Rectal smooth muscle tissue (tissue), 1 donor: Measurements from ENCODE around the gene NID1.
A peak's percentile ranks its signal among the peaks of the same experiment; 100 is the strongest.

Source experiments
- H3K27ac ChIP-seq: one replicate; pipeline ENCODE4 v1.7.0; 2013; ENCODE audit warnings: low read depth, low read length, inconsistent platforms
- H3K27me3 ChIP-seq: one replicate; pipeline ENCODE4 v1.7.0; 2013; ENCODE audit warnings: low read length; ENCODE audit not compliant: control insufficient read depth, insufficient read depth
- H3K36me3 ChIP-seq: one replicate; pipeline ENCODE4 v1.7.0; 2013; ENCODE audit warnings: low read length; ENCODE audit not compliant: control insufficient read depth, insufficient read depth
- H3K4me1 ChIP-seq: one replicate; pipeline ENCODE4 v1.7.0; 2013; ENCODE audit warnings: low read length; ENCODE audit not compliant: control insufficient read depth, insufficient read depth
- H3K4me3 ChIP-seq: one replicate; pipeline ENCODE4 v1.7.0; 2013; ENCODE audit warnings: low read length
- H3K9ac ChIP-seq: one replicate; pipeline ENCODE4 v1.7.0; 2013; ENCODE audit warnings: low read length

NID1 gene

DNA sequence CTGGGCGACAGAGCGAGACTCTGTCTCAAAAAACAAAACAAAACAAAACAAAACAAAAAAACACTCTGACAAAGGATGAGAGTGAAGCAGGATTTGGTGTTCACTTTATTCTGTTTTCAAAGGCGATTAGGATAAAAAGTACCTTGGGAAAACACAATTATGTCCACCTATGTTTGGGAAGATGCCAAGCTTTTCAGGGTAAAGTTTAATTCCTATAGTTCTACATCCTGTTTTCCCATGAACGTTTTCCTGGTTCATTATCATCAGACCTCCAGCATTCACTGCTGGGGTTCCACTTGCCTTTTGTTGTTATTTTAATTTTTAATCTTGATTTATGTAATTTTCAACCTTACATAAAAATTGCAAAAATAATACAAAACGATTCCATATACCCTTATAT, 4.9 kb upstream of the NID1 start:
- H3K4me1 ChIP-seq = peaks cover 19% of the 10 kb centered on the region
- no peaks in the 10 kb centered on the region for H3K36me3 ChIP-seq
- no peak overlapping the region for H3K4me3 ChIP-seq
- no peak overlapping the region for H3K9ac ChIP-seq
- no peak overlapping the region for H3K27ac ChIP-seq
- H3K27me3 ChIP-seq = no peaks in the 10 kb centered on the region

DNA sequence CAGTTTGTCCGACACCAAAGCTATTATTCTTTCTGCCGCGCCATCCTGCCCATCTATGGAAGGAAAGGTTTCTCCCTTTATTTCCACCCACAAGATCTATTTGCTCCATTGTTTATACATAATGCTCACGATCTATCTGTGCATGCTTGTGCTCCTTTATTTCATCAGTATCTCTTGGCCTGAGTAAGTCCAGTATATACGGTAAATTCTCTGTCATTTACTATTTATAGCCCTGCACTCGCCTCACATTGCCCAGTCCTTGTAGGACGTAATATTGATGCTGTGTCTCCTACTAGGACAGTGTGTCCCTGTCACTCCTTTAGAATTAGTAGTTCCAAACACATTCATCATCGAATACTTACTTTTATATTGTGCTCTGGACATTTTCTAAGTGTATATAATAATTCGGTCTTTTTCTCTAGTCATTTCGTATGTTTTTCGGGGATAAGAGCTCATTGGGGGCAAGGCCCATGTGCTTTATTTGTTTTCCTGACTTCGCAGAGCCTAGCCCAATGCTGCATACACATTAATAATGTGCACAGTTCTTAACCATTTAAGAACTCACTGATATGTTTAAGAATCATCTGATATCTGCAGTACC, 3.1 kb upstream of the NID1 start:
- H3K27me3 ChIP-seq = no peaks in the 10 kb centered on the region
- H3K9ac ChIP-seq = no peak overlapping the region
- H3K36me3 ChIP-seq = no peaks in the 10 kb centered on the region
- peak overlapping the region; percentile 100 for H3K27ac ChIP-seq
- peaks cover 19% of the 10 kb centered on the region for H3K4me1 ChIP-seq
- peak overlapping the region; percentile 30 for H3K4me3 ChIP-seq

DNA sequence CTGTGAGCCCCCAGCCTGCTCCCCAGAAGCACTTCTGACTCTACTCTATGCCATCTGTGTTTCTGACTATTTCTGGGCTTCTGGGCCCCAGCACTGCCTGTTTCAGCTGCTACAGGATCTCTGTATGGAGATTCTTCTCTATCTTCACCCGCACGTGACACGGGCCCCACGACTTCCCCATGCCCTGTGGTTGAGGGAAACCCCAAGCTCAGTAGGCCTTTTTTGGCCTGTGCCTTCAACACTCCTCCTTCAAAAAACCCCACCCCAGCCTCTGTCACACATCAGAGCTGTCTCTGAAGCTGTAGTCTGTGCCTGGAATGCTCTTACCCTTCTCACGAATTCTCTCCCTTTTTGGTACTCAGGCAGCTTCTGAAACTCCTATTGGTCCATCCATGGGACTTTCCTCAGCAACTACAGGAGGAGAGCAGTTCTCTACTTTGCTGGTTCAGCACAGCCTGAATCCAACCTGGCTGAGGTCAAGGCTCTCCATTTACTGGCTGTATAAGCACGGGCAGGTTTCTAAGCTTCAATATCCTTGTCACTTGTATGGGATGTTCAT, 2.0 kb upstream of the NID1 start:
- H3K27ac ChIP-seq = peak overlapping the region; percentile 100
- no peaks in the 10 kb centered on the region for H3K36me3 ChIP-seq
- H3K4me3 ChIP-seq = no peak overlapping the region
- H3K9ac ChIP-seq = no peak overlapping the region
- peaks cover 19% of the 10 kb centered on the region for H3K4me1 ChIP-seq
- H3K27me3 ChIP-seq = no peaks in the 10 kb centered on the region

DNA sequence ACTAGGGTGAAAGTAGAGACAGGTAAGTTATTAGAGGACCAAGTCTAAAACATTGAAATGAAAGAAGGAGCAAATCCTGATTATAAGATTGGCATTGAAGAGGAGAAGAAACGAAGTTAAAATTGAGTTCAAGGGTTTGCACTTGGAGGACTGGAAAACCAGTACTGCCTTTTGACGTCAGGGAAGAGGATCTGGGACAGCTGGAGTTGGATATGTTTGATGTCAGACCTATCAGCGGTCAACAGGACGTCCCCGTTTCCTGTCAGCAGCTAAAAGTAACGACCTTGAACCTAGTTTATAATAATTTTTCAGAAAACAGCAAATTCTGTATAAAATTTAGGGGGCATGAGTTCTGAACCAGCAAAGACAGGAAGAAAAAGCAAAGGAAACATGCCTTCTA, 1.2 kb upstream of the NID1 start:
- peak overlapping the region; percentile 100 for H3K27ac ChIP-seq
- H3K4me1 ChIP-seq = peaks cover 26% of the 10 kb centered on the region
- no peaks in the 10 kb centered on the region for H3K36me3 ChIP-seq
- peak overlapping the region; percentile 92 for H3K4me3 ChIP-seq
- H3K9ac ChIP-seq = peak overlapping the region; percentile 7
- H3K27me3 ChIP-seq = no peaks in the 10 kb centered on the region

DNA sequence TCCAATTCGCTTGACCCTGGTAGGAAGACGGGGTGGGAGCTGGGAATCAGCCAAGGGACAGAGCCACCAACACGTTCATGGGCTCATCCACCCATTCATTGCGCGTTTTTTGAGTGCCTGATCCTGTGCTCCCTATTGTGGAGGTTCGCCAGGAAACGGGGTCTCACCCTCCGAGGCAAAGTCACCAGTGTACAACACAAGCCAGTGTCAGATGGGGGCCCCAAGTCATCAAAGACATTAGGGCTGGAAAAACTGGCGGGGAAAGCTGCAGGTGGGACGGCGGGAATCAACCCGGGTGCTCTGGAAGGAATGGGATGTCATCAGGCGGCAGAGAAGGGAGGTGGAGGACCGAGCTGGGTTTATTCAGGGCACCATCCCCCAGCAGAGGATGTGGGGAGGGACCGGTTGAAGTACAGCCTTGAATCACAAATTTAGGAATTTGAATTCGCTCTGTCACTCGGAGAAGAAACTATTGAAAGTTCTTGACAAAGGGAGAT, 667 bp upstream of the NID1 start:
- Histone ChIP-seq H3K27ac (peak overlapping the region; percentile 100), H3K9ac (peak overlapping the region; percentile 96), H3K4me1 (peaks cover 28% of the 10 kb centered on the region), H3K36me3 (no peaks in the 10 kb centered on the region), H3K27me3 (no peaks in the 10 kb centered on the region), H3K4me3 (peak overlapping the region; percentile 92)

DNA sequence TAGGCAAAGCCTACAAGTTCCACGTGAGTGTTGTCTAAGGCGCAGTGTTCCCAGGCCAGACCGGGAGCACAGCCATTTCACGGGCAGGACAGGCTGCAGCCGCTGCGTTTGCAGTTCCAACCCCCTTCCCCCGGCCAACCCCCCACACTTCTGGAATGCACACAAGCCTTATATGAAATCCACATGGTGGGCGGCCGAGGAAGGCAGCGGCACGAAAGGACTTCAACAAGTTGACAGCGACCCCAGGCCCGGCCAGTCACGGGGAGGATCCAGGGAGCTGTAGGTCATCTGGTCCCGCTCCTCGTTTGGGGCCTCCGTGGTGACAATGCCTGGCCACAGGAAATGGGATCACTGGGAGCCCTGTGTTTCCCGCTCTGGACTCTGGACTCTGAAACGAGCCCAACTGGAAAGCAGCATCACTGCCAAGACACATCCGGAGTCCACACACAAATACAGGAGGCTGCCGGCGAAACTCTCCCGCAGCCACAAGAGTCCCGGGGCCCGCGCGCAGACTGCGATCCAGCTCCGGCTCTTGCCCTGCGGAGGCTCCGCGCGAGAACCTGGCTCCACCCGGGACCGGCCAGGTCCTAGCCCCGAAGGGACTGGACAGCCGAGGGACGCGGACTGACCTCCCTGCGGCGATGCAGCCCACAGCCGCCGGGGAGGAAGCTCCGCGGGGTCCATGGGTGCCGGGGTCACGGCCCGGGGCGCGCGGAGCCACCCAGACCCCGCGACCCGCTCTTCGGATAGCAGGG, 794 bp downstream of the NID1 start:
- no peaks in the 10 kb centered on the region for H3K36me3 ChIP-seq
- peak overlapping the region; percentile 90 for H3K9ac ChIP-seq
- H3K27me3 ChIP-seq = no peaks in the 10 kb centered on the region
- H3K4me3 ChIP-seq = peak overlapping the region; percentile 92
- peak overlapping the region; percentile 100 for H3K27ac ChIP-seq
- H3K4me1 ChIP-seq = peaks cover 36% of the 10 kb centered on the region

DNA sequence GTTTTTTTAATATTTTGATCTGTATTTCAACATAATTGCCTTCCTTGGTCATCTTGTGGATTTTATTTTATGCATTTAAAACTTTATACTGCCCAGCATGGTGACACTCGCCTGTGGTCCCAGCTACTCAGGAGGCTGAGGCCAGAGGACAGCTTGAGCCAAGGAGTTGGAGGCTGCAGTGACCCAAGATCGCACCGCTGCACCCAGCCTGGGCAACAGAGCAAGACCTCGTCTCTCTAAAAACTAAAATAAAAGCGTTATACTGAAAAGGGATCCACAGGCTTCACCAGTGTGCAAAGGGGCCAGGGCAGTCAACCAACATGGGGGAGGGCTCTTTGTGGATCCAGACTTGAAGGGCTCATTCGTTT, 1.4 kb downstream of the NID1 start:
- no peak overlapping the region for H3K9ac ChIP-seq
- peak overlapping the region; percentile 92 for H3K4me3 ChIP-seq
- peaks cover 41% of the 10 kb centered on the region for H3K4me1 ChIP-seq
- H3K27ac ChIP-seq = peak overlapping the region; percentile 100
- no peaks in the 10 kb centered on the region for H3K36me3 ChIP-seq
- H3K27me3 ChIP-seq = no peaks in the 10 kb centered on the region

DNA sequence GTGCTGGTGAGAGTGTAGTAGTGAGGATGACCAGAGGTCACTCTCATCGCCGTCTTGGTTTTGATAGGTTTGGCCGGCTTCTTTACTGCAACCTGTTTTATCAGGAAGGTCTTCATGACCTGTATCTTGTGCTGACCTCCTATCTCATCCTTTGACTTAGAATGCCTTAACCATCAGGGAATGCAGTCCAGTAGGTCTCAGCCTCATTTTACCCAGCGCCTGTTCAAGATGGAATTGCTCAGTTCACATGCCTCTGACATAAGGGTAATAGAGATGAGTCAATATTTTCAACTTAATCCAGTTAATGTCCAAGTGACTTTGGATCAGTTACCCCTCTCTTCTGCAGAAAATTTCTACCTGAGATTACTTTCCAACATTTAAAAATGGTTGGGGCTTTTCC, 4.6 kb downstream of the NID1 start:
- no peaks in the 10 kb centered on the region for H3K27me3 ChIP-seq
- H3K36me3 ChIP-seq = no peaks in the 10 kb centered on the region
- H3K4me1 ChIP-seq = peaks cover 29% of the 10 kb centered on the region
- H3K9ac ChIP-seq = no peak overlapping the region
- no peak overlapping the region for H3K4me3 ChIP-seq
- H3K27ac ChIP-seq = peak overlapping the region; percentile 51

DNA sequence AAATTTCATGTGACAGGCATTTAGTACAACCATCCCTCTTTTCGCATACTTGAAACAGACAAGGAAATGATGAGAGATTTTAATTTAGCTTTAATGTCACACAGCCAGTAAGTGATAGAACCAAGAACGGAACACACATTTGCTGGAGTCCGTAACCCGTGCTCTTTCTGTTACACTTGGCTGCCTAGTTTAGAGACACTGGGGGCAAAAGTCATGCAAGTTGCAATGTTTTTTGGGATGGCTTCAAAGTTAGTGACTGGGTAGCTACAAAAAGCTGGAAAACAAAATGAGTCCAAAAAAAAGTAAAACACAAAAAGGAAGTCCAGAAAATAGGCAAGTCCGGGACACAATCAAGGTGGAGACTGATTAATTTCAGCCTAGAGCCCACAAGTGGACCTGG, 5.9 kb downstream of the NID1 start:
- Histone ChIP-seq H3K4me3 (peak overlapping the region; percentile 22), H3K27me3 (no peaks in the 10 kb centered on the region), H3K4me1 (peaks cover 29% of the 10 kb centered on the region), H3K9ac (no peak overlapping the region), H3K36me3 (no peaks in the 10 kb centered on the region), H3K27ac (peak overlapping the region; percentile 65)

DNA sequence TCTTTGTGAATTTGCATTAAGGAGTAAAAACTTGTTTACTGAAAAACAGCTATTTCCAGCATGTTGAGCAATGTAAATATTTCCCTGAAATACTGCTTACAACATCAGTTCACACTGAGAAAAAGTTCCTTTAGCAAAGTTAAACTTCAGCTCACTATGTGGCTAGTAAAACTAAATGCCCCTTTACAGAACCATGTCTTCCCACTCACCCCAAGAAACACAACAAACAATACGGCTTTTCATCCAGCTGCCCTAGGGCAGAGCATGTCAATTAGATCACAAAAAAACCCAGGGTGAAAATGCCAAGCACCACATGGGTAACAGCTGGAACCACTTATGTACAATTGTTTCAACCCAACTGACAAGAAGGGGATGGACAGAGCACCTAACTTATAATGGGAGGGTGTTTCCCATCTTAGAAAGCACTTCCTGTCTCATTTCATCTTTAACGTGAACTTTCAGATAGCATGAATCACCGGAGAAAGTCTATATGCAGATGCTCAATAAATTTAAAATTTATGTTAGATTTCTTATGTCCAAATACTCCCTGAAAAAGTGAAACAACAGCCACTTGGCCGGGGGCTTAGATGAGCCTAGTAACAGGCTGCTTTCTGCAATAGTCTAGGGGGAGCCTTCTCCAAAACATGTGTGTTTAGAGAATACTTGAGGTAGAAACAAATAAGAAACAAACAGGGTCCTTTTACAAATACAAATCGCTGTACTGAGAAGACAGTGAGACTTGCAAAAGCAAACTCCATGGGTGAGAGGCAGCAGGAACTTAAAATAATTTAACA, 6.6 kb downstream of the NID1 start:
- Histone ChIP-seq H3K27me3 (no peaks in the 10 kb centered on the region), H3K9ac (no peak overlapping the region), H3K27ac (peak overlapping the region; percentile 65), H3K36me3 (no peaks in the 10 kb centered on the region), H3K4me1 (peaks cover 29% of the 10 kb centered on the region), H3K4me3 (no peak overlapping the region)

DNA sequence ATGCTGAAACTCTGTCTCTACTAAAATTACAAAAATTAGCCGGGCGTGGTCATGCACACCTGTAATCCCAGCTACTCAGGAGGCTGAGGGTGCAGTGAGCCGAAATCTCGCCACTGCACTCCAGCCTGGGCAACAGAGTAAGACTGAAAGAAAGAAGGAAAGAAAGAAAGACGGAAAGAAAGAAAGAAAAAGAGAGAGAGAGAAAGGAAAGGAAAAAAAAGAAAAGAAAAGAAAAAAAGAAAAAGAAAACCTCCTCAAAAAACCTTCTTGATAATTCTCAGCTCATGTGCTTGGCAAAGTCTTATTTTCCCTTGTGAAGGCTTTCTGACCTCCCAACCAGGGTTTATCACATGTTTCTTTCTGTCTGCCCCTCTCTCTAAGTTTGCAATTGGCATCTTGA, 7.3 kb downstream of the NID1 start:
- H3K27ac ChIP-seq = peak overlapping the region; percentile 20
- no peak overlapping the region for H3K4me3 ChIP-seq
- peaks cover 33% of the 10 kb centered on the region for H3K4me1 ChIP-seq
- H3K36me3 ChIP-seq = no peaks in the 10 kb centered on the region
- H3K9ac ChIP-seq = no peak overlapping the region
- H3K27me3 ChIP-seq = no peaks in the 10 kb centered on the region

DNA sequence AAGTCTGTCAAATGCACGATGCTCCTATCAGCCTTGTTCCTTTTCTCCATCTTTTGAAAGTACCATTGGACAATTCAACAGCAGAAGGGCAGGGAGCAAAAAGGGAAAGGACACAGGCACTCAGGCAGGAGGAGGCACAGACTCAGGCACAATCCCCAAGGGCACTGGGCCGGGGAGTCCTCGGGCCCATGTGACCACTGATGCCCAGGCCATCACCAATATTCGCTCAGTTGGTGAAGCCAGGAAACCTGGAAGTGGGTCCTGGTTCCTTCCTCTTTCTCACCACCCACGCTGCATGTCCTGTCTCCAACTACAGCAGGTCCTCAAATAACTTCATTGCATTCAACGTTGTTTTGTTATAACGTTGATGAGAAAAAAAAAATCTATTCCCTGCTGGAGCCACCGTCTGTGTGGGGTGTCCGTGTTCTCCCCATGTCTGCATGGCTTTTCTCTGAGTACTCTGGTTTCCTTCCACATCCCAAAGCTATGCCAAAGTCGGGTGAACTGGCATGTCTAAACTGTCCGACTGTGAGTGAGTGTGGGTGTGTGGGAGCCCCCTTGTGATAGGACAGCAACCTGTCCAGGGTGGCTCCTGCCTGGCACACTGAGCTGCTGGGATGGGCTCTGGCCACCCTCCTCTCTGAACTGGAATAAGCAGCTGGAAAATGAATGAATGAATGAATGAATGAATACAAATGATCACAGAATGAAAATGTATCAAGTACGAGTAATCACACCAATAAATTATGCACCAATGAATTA, 12.5 kb downstream of the NID1 start:
- no peaks in the 10 kb centered on the region for H3K27me3 ChIP-seq
- H3K4me3 ChIP-seq = no peak overlapping the region
- no peak overlapping the region for H3K9ac ChIP-seq
- no peak overlapping the region for H3K27ac ChIP-seq
- H3K36me3 ChIP-seq = peaks cover 4% of the 10 kb centered on the region
- peaks cover 13% of the 10 kb centered on the region for H3K4me1 ChIP-seq
